HepG2 (cell line): Measurements from ENCODE around the gene MFSD11. TPM values are rescaled to one million over a fixed set of nuclear protein-coding genes. Genes with fewer than 3 reads are reported as not detected.
"Not testable (repeated sequence)": the region's sequence is repeated elsewhere in the genome, so short reads cannot be mapped to it uniquely, and the experiment has no call there.

Source experiments
- ADNP ChIP-seq: sonication (generic); formaldehyde crosslinking; IDR thresholded peaks from 2 replicates; pipeline ENCODE4 v1.4.0; 2020; ENCODE audit warnings: missing genetic modification reagents
- BORCS8-MEF2B ChIP-seq: sonication (generic); formaldehyde crosslinking; IDR thresholded peaks from 2 replicates; pipeline ENCODE4 v1.8.0; 2022; ENCODE audit warnings: mild to moderate bottlenecking, missing genetic modification reagents
- HOXA3 ChIP-seq: sonication (generic); formaldehyde crosslinking; IDR thresholded peaks from 2 replicates; pipeline ENCODE4 v1.5.0; 2020; ENCODE audit warnings: missing genetic modification reagents
- NFKB2 ChIP-seq: sonication (generic); formaldehyde crosslinking; IDR thresholded peaks from 2 replicates; pipeline ENCODE4 v1.4.0; 2020; ENCODE audit warnings: missing genetic modification reagents, borderline replicate concordance
- RBM22 ChIP-seq: fragments of 200-400 bp; formaldehyde crosslinking; optimal IDR thresholded peaks from 2 replicates; pipeline ENCODE3; 2017; ENCODE audit warnings: mild to moderate bottlenecking, low read length, moderate library complexity
- TSC22D2 ChIP-seq: sonication (generic); formaldehyde crosslinking; IDR thresholded peaks from 2 replicates; pipeline ENCODE4 v1.5.1; 2020; ENCODE audit warnings: missing genetic modification reagents, mild to moderate bottlenecking, borderline replicate concordance
- polyA plus RNA-seq, 8 experiments: library from polyadenylated mRNA; depleted of rRNA in 3 of 8; stranded (reverse) in 7 of 8; unstranded in 1 of 8; fragments of >200 nt; fragmentation: Illumina TruSeq in 4 of 8; extraction: Trizol in 4 of 8; gene quantifications; 2 replicates each; pipeline versions ENCODE4 v1.2.1 to v1.2.3, GENCODE V29; 2011 to 2016; ENCODE audit warnings: low read depth in 4 of 8, missing spikeins in 1 of 8, mixed read lengths in 1 of 8; ENCODE audit not compliant: insufficient read depth in 1 of 8
- total RNA-seq, 5 experiments: library from RNA; depleted of rRNA; stranded (reverse); fragments of >200 nt; fragmentation: Illumina TruSeq; extraction: Trizol; gene quantifications; 2 replicates each; pipeline ENCODE4 v1.2.3, GENCODE V29; 2016; ENCODE audit warnings: low read depth in 1 of 5
- TF ChIP-seq, protein P1 (sequence below): sonication (generic); formaldehyde crosslinking; IDR thresholded peaks from 2 replicates; pipeline ENCODE4 v1.4.0; 2020; ENCODE audit warnings: missing genetic modification reagents
- TF ChIP-seq, protein P2 (sequence below): sonication (generic); formaldehyde crosslinking; IDR thresholded peaks from 2 replicates; pipeline ENCODE4 v1.4.0; 2020; ENCODE audit warnings: missing genetic modification reagents
- TF ChIP-seq, protein P3 (sequence below), 2 experiments: sonication (generic) in 1 of 2; formaldehyde crosslinking in 1 of 2; IDR thresholded peaks; 2 replicates each; pipeline versions ENCODE4 v1.6.1 to v1.9.0; 2014 to 2022; ENCODE audit warnings: antibody characterized with exemption in 1 of 2, borderline replicate concordance in 1 of 2, inconsistent platforms in 1 of 2, low read depth in 1 of 2, missing genetic modification reagents in 1 of 2
- TF ChIP-seq, protein P4 (sequence below): sonication (generic); formaldehyde crosslinking; IDR thresholded peaks from 2 replicates; pipeline ENCODE4 v1.8.0; 2022; ENCODE audit warnings: missing genetic modification reagents, low read depth, mild to moderate bottlenecking, borderline replicate concordance

The MFSD11 gene
- total and polyA plus RNA-seq, 2 of the 13 experiments (the other 11 are each of a cell fraction or from before 2014, with no cell fraction given), result 26.1 to 36.3 TPM

DNA sequence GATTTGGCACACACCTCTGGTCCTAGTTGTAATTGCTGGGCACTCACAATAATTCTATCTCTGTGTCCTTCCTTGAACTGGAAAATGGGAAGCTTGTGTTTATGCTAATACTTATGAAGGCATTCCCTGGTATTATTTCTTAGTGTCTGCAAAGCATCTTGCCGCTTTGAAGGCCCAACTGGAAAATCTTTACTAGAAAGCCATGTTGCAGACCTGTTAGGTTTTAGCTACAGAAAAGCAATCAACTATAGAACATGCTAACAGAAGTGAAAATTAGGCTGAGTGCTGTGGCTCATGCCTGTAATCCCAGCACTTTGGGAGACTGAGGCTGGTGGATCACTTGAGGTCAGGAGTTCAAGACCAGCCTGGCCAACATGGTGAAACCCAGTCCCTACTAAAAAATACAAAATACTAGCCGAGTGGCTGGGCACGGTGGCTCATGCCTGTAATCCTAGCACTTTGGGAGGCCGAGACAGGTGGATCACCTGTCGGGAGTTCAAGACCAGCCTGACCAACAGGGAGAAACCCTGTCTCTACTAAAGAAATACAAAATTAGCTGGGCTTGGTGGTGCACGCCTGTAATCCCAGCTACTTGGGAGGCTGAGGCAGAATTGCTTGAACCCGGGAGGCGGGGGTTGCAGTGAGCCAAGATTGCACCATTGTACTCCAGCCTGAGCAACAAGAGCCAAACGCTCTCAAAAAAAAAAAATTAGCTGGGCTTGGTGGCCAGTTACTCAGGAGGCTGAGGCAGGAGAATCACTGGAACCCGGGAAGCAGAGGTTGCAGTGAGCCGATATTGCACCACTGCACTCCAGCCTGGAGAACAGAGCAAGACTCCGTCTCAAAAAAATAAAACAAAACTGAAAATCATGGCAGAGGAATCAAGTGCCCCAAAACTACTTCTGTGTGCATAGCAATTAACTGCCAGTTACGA, 5.9 kb upstream of the MFSD11 start (continued):
- TF ChIP-seq RBM22 (peak; percentile 37), NFKB2 (CRISPR knock-in tag) (peak; percentile 44; the same call in 1 of the 2 replicates), ADNP (CRISPR knock-in tag) (0 out of 2 replicates have a peak, but pooled peaks have one; percentile 39), HOXA3 (CRISPR knock-in tag) (0 out of 2 replicates have a peak, but pooled peaks have one; percentile 28), TSC22D2 (CRISPR knock-in tag) (0 out of 2 replicates have a peak, but pooled peaks have one; percentile 43), BORCS8-MEF2B (CRISPR knock-in tag) (0 out of 2 replicates have a peak, but pooled peaks have one; percentile 27)
- TF ChIP-seq, protein P1, sequence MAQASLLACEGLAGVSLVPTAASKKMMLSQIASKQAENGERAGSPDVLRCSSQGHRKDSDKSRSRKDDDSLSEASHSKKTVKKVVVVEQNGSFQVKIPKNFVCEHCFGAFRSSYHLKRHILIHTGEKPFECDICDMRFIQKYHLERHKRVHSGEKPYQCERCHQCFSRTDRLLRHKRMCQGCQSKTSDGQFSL (CRISPR knock-in tag), result 0 out of 2 replicates have a peak, but pooled peaks have one; percentile 22
- TF ChIP-seq, protein P2, sequence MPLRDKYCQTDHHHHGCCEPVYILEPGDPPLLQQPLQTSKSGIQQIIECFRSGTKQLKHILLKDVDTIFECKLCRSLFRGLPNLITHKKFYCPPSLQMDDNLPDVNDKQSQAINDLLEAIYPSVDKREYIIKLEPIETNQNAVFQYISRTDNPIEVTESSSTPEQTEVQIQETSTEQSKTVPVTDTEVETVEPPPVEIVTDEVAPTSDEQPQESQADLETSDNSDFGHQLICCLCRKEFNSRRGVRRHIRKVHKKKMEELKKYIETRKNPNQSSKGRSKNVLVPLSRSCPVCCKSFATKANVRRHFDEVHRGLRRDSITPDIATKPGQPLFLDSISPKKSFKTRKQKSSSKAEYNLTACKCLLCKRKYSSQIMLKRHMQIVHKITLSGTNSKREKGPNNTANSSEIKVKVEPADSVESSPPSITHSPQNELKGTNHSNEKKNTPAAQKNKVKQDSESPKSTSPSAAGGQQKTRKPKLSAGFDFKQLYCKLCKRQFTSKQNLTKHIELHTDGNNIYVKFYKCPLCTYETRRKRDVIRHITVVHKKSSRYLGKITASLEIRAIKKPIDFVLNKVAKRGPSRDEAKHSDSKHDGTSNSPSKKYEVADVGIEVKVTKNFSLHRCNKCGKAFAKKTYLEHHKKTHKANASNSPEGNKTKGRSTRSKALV (CRISPR knock-in tag), result peak; percentile 32; the same call in 1 of the 2 replicates
- TF ChIP-seq, protein P3, sequence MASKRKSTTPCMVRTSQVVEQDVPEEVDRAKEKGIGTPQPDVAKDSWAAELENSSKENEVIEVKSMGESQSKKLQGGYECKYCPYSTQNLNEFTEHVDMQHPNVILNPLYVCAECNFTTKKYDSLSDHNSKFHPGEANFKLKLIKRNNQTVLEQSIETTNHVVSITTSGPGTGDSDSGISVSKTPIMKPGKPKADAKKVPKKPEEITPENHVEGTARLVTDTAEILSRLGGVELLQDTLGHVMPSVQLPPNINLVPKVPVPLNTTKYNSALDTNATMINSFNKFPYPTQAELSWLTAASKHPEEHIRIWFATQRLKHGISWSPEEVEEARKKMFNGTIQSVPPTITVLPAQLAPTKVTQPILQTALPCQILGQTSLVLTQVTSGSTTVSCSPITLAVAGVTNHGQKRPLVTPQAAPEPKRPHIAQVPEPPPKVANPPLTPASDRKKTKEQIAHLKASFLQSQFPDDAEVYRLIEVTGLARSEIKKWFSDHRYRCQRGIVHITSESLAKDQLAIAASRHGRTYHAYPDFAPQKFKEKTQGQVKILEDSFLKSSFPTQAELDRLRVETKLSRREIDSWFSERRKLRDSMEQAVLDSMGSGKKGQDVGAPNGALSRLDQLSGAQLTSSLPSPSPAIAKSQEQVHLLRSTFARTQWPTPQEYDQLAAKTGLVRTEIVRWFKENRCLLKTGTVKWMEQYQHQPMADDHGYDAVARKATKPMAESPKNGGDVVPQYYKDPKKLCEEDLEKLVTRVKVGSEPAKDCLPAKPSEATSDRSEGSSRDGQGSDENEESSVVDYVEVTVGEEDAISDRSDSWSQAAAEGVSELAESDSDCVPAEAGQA (IDR thresholded peaks at IDR 0.05; ENCODE audit: low read depth), result not testable (repeated sequence)
- TF ChIP-seq, protein P3 (CRISPR knock-in tag; IDR thresholded peaks at IDR 0.05; ENCODE audit: borderline replicate concordance), result 0 out of 2 replicates have a peak, but pooled peaks have one; percentile 32
- TF ChIP-seq, protein P4, sequence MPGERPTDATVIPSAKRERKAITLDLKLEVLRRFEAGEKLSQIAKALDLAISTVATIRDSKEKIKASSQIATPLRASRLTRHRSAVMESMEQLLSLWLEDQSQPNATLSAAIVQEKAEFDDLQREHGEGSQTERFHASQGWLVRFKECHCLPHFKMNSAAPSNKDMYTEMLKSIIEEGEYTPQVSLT (CRISPR knock-in tag), result 0 out of 2 replicates have a peak, but pooled peaks have one; percentile 31
